K562 (cell line): ENCODE data around the gene MYADML2. TPM values are rescaled to one million over a fixed set of nuclear protein-coding genes. Genes with fewer than 3 reads are reported as not detected.
A peak's percentile ranks its signal among the peaks of the same experiment; 100 is the strongest.

ENCODE experiments used
- CBX8 ChIP-seq: fragments of 200-600 bp; sonication (generic); IDR thresholded peaks from 2 replicates; pipeline ENCODE4 v1.6.1; 2012; ENCODE audit warnings: borderline replicate concordance, mixed run types, low read depth, mild to moderate bottlenecking, moderate library complexity, mixed read lengths, low read length, control low read depth, inconsistent platforms; ENCODE audit not compliant: poor library complexity, severe bottlenecking; ENCODE audit errors: extremely low read depth
- CEBPB ChIP-seq: fragments of 450-650 bp; IDR thresholded peaks from 2 replicates; pipeline ENCODE4 v1.6.1; 2016; ENCODE audit warnings: missing genetic modification characterization, missing compliant biosample characterization
- GATAD2B ChIP-seq: fragments of 450-650 bp; IDR thresholded peaks from 2 replicates; pipeline ENCODE4 v1.6.1; 2017; ENCODE audit warnings: mild to moderate bottlenecking, borderline replicate concordance
- L3MBTL2 ChIP-seq: fragments of 450-650 bp; IDR thresholded peaks from 2 replicates; pipeline ENCODE4 v1.6.1; 2016; ENCODE audit warnings: mild to moderate bottlenecking, moderate library complexity
- MTA3 ChIP-seq: fragments of 450-650 bp; formaldehyde crosslinking; IDR thresholded peaks from 2 replicates; pipeline ENCODE4 v1.6.1; 2017; ENCODE audit warnings: mild to moderate bottlenecking, borderline replicate concordance
- NR4A1 ChIP-seq, 2 experiments: fragments of 250-450 bp in 1 of 2; fragments of 450-650 bp in 1 of 2; sonication (Bioruptor Pico) in 1 of 2; IDR thresholded peaks; 2 replicates each; pipeline versions ENCODE4 v1.4.0 to v1.6.1; 2016 to 2020; ENCODE audit warnings: mild to moderate bottlenecking in 2 of 2, missing compliant biosample characterization in 1 of 2, missing genetic modification characterization in 1 of 2, moderate library complexity in 1 of 2
- PTRF ChIP-seq: fragments of 450-650 bp; IDR thresholded peaks from 2 replicates; pipeline ENCODE4 v1.6.1; 2016; ENCODE audit warnings: mild to moderate bottlenecking, missing genetic modification characterization, missing compliant biosample characterization
- RBM22 ChIP-seq: fragments of 200-400 bp; formaldehyde crosslinking; IDR thresholded peaks from 2 replicates; pipeline ENCODE4 v1.6.1; 2018; ENCODE audit warnings: low read length, low read depth; ENCODE audit not compliant: poor library complexity, severe bottlenecking
- RHOXF2B ChIP-seq: fragments of 250-450 bp; sonication (Bioruptor Pico); conservative IDR thresholded peaks from 2 replicates; pipeline ENCODE4 v1.5.1; 2021
- SMAD1 ChIP-seq: fragments of 150-350 bp; IDR thresholded peaks from 2 replicates; pipeline ENCODE4 v1.6.1; 2014; ENCODE audit warnings: low read length, low read depth; ENCODE audit not compliant: partially characterized antibody
- SREBF2 ChIP-seq: sonication (generic); formaldehyde crosslinking; IDR thresholded peaks from 2 replicates; pipeline ENCODE4 v1.4.0; 2020; ENCODE audit warnings: mild to moderate bottlenecking, missing genetic modification reagents
- TBL1XR1 ChIP-seq, 2 experiments: IDR thresholded peaks; 2 replicates each; pipeline ENCODE4 v1.6.1; 2012; ENCODE audit warnings: improper control_type of control experiment in 2 of 2, low read length in 2 of 2, mild to moderate bottlenecking in 1 of 2
- ZBTB1 ChIP-seq: sonication (generic); formaldehyde crosslinking; IDR thresholded peaks from 2 replicates; pipeline ENCODE4 v1.8.1; 2023; ENCODE audit warnings: missing genetic modification reagents, low read depth, mild to moderate bottlenecking, borderline replicate concordance
- ZNF184 ChIP-seq: sonication (generic); formaldehyde crosslinking; IDR thresholded peaks from 2 replicates; pipeline ENCODE4 v1.5.0; 2020; ENCODE audit warnings: missing genetic modification reagents
- ZNF507 ChIP-seq: conservative IDR thresholded peaks from 2 replicates; pipeline ENCODE4 v1.6.1; 2017; ENCODE audit warnings: missing genetic modification characterization, missing compliant biosample characterization
- polyA plus RNA-seq, 8 experiments: library from polyadenylated mRNA; depleted of rRNA in 4 of 8; stranded (reverse) in 5 of 8; unstranded in 3 of 8; fragments of >200 nt; fragmentation: Nextera tagmentation in 2 of 8; fragmentation: Illumina TruSeq in 1 of 8; extraction: Ambion mirVana in 2 of 8; extraction: Trizol in 1 of 8; gene quantifications; 2 replicates each; pipeline versions ENCODE4 v1.2.1 to v1.2.3, GENCODE V29; 2011 to 2014; ENCODE audit warnings: inconsistent platforms in 1 of 8, missing spikeins in 1 of 8
- total RNA-seq, 7 experiments: library from RNA; depleted of rRNA in 6 of 7; stranded (reverse); fragments of >200 nt in 6 of 7; fragmentation: Illumina TruSeq in 2 of 7; extraction: Trizol in 2 of 7; gene quantifications; 2 replicates each; pipeline versions ENCODE4 v1.2.1 to v1.2.3, GENCODE V29; 2011 to 2021; ENCODE audit warnings: low replicate concordance in 1 of 7
- TF ChIP-seq, protein P1 (sequence below): fragments of 450-650 bp; IDR thresholded peaks from 2 replicates; pipeline ENCODE4 v1.6.1; 2017; ENCODE audit warnings: antibody characterized with exemption, mild to moderate bottlenecking
- TF ChIP-seq, protein P2 (sequence below), 2 experiments: IDR thresholded peaks; 2 replicates each; pipeline ENCODE4 v1.6.1; 2012; ENCODE audit warnings: improper control_type of control experiment in 2 of 2, low read depth in 2 of 2, low read length in 2 of 2, borderline replicate concordance in 1 of 2
- TF ChIP-seq, protein P3 (sequence below), 2 experiments: fragments of 250-450 bp in 1 of 2; fragments of 450-650 bp in 1 of 2; sonication (Bioruptor Pico) in 1 of 2; IDR thresholded peaks; 2 replicates each; pipeline versions ENCODE4 v1.6.1 to v1.8.0; 2016 to 2021; ENCODE audit warnings: mild to moderate bottlenecking in 2 of 2, moderate library complexity in 2 of 2, missing compliant biosample characterization in 1 of 2, missing genetic modification characterization in 1 of 2

MYADML2 gene
- total and polyA plus RNA-seq, 9 of the 15 experiments (the other 6 are each of a cell fraction or from before 2014, with no cell fraction given): not detected

DNA sequence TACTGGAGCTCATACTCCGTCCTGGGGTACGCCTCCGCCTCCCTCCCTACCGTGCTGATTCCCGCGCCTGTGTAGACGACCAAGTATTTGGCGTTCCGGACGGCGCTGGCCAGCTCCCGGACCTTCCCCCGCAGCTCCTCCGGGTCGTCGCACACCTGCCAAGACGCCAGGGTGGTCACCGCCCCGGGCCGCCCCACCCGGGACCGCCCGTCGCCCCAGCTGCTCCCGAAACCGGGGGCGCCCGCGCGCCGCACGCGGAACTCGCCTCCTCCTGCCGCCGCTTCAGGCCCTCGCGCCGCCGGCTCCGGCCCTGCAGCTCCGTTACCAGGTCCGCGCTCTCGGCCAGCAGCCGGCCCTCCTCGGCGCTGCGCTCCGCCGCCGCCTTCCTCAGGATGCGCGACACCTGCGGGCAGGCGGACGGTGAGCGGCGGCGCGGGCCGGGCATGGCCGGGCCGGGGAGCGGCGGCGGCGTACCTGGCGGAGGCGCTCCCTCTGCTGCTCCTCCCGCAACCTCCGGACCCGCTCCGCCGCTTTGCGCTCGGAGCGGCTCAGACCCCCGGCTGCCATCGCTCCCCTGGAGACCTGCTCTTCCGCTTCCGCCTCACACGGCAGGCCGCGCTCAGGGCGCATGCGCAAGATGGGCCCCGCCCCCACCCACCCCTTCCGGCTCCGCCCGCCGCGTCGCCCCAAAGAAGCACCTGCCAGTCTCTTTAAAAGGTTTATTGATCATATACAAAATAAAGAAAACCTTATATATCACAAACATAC, 29.3 kb downstream of the MYADML2 start, which contains the start of gene SIRT7 (continued):
- TF ChIP-seq, protein P1, sequence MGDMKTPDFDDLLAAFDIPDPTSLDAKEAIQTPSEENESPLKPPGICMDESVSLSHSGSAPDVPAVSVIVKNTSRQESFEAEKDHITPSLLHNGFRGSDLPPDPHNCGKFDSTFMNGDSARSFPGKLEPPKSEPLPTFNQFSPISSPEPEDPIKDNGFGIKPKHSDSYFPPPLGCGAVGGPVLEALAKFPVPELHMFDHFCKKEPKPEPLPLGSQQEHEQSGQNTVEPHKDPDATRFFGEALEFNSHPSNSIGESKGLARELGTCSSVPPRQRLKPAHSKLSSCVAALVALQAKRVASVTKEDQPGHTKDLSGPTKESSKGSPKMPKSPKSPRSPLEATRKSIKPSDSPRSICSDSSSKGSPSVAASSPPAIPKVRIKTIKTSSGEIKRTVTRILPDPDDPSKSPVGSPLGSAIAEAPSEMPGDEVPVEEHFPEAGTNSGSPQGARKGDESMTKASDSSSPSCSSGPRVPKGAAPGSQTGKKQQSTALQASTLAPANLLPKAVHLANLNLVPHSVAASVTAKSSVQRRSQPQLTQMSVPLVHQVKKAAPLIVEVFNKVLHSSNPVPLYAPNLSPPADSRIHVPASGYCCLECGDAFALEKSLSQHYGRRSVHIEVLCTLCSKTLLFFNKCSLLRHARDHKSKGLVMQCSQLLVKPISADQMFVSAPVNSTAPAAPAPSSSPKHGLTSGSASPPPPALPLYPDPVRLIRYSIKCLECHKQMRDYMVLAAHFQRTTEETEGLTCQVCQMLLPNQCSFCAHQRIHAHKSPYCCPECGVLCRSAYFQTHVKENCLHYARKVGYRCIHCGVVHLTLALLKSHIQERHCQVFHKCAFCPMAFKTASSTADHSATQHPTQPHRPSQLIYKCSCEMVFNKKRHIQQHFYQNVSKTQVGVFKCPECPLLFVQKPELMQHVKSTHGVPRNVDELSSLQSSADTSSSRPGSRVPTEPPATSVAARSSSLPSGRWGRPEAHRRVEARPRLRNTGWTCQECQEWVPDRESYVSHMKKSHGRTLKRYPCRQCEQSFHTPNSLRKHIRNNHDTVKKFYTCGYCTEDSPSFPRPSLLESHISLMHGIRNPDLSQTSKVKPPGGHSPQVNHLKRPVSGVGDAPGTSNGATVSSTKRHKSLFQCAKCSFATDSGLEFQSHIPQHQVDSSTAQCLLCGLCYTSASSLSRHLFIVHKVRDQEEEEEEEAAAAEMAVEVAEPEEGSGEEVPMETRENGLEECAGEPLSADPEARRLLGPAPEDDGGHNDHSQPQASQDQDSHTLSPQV: 0 out of 2 replicates have a peak, but pooled peaks have one; percentile 67
- TF ChIP-seq, protein P2, sequence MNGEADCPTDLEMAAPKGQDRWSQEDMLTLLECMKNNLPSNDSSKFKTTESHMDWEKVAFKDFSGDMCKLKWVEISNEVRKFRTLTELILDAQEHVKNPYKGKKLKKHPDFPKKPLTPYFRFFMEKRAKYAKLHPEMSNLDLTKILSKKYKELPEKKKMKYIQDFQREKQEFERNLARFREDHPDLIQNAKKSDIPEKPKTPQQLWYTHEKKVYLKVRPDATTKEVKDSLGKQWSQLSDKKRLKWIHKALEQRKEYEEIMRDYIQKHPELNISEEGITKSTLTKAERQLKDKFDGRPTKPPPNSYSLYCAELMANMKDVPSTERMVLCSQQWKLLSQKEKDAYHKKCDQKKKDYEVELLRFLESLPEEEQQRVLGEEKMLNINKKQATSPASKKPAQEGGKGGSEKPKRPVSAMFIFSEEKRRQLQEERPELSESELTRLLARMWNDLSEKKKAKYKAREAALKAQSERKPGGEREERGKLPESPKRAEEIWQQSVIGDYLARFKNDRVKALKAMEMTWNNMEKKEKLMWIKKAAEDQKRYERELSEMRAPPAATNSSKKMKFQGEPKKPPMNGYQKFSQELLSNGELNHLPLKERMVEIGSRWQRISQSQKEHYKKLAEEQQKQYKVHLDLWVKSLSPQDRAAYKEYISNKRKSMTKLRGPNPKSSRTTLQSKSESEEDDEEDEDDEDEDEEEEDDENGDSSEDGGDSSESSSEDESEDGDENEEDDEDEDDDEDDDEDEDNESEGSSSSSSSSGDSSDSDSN (IDR thresholded peaks at IDR 0.05; ENCODE audit: borderline replicate concordance in 1 of 2, low read depth in 2 of 2, low read length in 2 of 2): peak in 1 of 2 experiments; percentile 71; a peak in 2 of 4 replicates
- TF ChIP-seq, protein P3, sequence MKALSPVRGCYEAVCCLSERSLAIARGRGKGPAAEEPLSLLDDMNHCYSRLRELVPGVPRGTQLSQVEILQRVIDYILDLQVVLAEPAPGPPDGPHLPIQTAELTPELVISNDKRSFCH (CRISPR knock-in tag; IDR thresholded peaks at IDR 0.05): no peak
- TF ChIP-seq, protein P3 (tag; IDR thresholded peaks at IDR 0.05): peak; percentile 40; the same call in 1 of the 2 replicates
- TF ChIP-seq NR4A1 (CRISPR knock-in tag; IDR thresholded peaks at IDR 0.05) (no peak), NR4A1 (tag; IDR thresholded peaks at IDR 0.05) (0 out of 2 replicates have a peak, but pooled peaks have one; percentile 24), CEBPB (tag) (no peak), L3MBTL2 (peak; percentile 39; the same call in 1 of the 2 replicates), CBX8 (no peak), MTA3 (peak; percentile 36; the same call in 1 of the 2 replicates), SMAD1 (peak; percentile 44), RHOXF2B (no peak), TBL1XR1 (IDR thresholded peaks at IDR 0.05; ENCODE audit: low read length in 2 of 2) (no peak), ZNF507 (tag) (no peak), SREBF2 (CRISPR knock-in tag) (no peak), ZBTB1 (0 out of 2 replicates have a peak, but pooled peaks have one; percentile 34), RBM22 (peak; percentile 82), GATAD2B (peak; percentile 88), ZNF184 (CRISPR knock-in tag) (no peak), PTRF (tag) (no peak)
